Measurements from ENCODE around the gene GALNS. TPM values are rescaled to one million over a fixed set of nuclear protein-coding genes. Genes with fewer than 3 reads are reported as not detected.
A peak's percentile ranks its signal among the peaks of the same experiment; 100 is the strongest.
"Not testable (repeated sequence)": the region's sequence is repeated elsewhere in the genome, so short reads cannot be mapped to it uniquely, and the experiment has no call there.

Gene GALNS
- polyA plus RNA-seq, 2 of the 4 experiments (the other 2 are of a cell fraction) = 7.0 to 31.2 TPM

DNA sequence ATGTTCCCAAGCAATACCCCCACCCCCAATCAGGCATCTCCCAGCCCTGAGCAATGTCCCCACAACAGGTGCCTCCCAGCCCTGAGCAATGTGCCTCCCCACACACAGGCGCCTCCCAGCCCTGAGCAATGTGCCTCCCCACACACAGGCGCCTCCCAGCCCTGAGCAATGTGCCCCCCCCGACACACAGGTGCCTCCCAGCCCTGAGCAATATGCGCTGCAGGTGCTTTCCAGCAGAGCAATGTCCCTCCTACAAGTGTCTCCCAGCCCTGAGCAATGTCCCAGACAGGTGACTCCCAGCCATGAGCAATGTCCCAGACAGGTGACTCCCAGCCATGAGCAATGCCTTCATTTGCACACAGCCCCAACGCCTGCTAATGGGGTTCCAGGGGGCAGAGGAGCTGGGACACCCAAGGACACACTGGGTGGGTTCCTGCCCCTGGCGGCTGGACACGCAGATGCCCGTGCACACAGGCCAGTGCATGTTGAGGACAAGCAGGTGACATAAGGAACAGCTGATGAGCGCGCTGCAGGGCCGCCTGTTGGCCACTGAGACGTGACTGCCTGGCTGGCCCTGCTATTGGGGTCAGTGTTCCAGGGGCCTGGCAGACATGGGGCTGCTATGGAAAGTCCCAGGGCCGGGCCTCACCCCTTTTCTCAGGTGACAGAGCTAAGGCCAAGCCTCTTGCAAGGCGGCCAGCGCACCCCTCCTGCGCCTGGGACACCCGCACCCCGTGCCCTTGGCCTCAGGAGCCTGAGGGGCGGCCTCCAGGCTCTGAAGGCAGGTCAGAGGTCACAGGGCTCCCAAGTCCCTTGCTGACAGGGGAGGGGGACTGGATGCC, 36.6 kb upstream of the GALNS start (continued):
- TF ChIP-seq NFE2L2 (conservative IDR thresholded peaks at IDR 0.05; ENCODE audit: low read length) (no peak), ZSCAN20 (CRISPR knock-in tag; IDR thresholded peaks at IDR 0.05) (no peak)

DNA sequence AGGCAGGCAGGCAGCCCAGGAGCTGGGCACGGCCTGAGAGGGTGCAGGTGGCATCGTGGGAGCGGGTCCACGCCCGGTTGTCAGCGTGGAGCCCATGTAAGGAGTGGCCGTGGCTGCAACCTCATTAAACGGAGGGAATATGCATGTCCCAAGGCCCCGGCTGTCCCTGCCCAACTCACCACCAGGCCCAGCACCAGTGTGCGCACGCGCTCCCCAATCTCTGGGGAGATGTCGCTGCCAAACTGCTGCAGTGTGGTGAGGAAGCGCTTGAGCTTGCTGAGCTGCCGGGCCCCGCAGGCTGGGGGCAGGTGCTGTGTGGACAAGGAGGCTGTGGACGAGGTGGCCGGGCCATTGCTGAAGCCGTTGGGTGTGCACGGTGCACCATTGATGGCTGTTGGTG, 35.3 kb upstream of the GALNS start:
- Histone ChIP-seq H3K4me3 (no peak overlapping the region), H3K27ac (no peak overlapping the region), H3K9me3 (no peaks in the 10 kb centered on the region), H3K4me1 (peaks cover 3% of the 10 kb centered on the region; the same call in 2 of the 3 replicates), H3K4me2 (no peak overlapping the region)
- ATAC-seq = no peak
- CTCF ChIA-PET = interaction anchor here (0.7 to 1.2 kb wide), 2 partner anchors 15 to 33 kb away, joined by 3 to 4 read pairs; no protein-coding TSS in a partner anchor
- POLR2A ChIA-PET = no interaction called here
- no peak for FAIRE-seq
- WGBS (ENCODE audit: missing lambda C conversion rate) = 85% methylated on average over 17 of the region's 20 CpGs
- no peak for TF ChIP-seq RCOR1 (IDR thresholded peaks at IDR 0.05; ENCODE audit: low read depth, low read length)
- TF ChIP-seq, protein P1, sequence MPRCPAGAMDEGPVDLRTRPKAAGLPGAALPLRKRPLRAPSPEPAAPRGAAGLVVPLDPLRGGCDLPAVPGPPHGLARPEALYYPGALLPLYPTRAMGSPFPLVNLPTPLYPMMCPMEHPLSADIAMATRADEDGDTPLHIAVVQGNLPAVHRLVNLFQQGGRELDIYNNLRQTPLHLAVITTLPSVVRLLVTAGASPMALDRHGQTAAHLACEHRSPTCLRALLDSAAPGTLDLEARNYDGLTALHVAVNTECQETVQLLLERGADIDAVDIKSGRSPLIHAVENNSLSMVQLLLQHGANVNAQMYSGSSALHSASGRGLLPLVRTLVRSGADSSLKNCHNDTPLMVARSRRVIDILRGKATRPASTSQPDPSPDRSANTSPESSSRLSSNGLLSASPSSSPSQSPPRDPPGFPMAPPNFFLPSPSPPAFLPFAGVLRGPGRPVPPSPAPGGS (IDR thresholded peaks at IDR 0.05) = no peak
- TF ChIP-seq ZFP36 (IDR thresholded peaks at IDR 0.05; ENCODE audit: borderline replicate concordance, partially characterized antibody) = no peak
- no peak for DNase-seq (ENCODE audit: low read depth in 1 of 2, low spot score in 1 of 2)

DNA sequence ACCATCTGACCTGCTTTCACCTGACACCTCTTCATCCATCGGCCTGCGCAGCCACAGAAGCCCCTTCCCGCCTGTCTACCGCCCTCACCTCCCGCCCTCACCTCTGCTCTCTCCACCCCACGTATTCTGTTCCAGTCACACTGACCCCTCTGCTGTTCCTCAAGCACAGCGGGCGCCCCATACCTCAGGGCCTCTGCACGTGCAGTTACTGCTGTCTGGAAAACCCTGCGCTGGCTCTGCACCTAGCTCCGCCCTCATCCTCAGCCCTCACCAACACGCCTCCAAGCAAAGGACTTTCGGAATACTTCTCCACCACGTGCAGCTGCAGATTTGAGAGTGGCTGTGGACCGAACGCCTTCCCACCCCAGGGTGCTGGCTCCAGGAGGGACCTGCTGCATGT, 34.3 kb upstream of the GALNS start:
- POLR2A ChIA-PET = no interaction called here
- TF ChIP-seq MYC (IDR thresholded peaks at IDR 0.05; ENCODE audit: borderline replicate concordance, low read length) (no peak), ZSCAN20 (CRISPR knock-in tag; IDR thresholded peaks at IDR 0.05) (no peak), ZC3H11A (IDR thresholded peaks at IDR 0.05) (no peak), CHD4 (IDR thresholded peaks at IDR 0.05; ENCODE audit: borderline replicate concordance) (no peak), RAD21 (conservative IDR thresholded peaks at IDR 0.05 in 1 of 2, IDR thresholded peaks at IDR 0.05 in 1 of 2) (no peak), TP53 (CRISPR knock-in tag; IDR thresholded peaks at IDR 0.05) (no peak), CBX2 (IDR thresholded peaks at IDR 0.05; ENCODE audit: borderline replicate concordance, low read depth) (no peak), KDM1A (IDR thresholded peaks at IDR 0.05; ENCODE audit: low read depth) (no peak), HOXA7 (CRISPR knock-in tag; IDR thresholded peaks at IDR 0.05) (no peak), RCOR1 (IDR thresholded peaks at IDR 0.05; ENCODE audit: low read depth, low read length) (no peak)
- TF ChIP-seq, protein P2, sequence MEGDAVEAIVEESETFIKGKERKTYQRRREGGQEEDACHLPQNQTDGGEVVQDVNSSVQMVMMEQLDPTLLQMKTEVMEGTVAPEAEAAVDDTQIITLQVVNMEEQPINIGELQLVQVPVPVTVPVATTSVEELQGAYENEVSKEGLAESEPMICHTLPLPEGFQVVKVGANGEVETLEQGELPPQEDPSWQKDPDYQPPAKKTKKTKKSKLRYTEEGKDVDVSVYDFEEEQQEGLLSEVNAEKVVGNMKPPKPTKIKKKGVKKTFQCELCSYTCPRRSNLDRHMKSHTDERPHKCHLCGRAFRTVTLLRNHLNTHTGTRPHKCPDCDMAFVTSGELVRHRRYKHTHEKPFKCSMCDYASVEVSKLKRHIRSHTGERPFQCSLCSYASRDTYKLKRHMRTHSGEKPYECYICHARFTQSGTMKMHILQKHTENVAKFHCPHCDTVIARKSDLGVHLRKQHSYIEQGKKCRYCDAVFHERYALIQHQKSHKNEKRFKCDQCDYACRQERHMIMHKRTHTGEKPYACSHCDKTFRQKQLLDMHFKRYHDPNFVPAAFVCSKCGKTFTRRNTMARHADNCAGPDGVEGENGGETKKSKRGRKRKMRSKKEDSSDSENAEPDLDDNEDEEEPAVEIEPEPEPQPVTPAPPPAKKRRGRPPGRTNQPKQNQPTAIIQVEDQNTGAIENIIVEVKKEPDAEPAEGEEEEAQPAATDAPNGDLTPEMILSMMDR (IDR thresholded peaks at IDR 0.05) = no peak
- TF ChIP-seq, protein P3, sequence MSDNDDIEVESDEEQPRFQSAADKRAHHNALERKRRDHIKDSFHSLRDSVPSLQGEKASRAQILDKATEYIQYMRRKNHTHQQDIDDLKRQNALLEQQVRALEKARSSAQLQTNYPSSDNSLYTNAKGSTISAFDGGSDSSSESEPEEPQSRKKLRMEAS (IDR thresholded peaks at IDR 0.05) = no peak
- WGBS (ENCODE audit: missing lambda C conversion rate) = 79% methylated on average over 13 of the region's 16 CpGs
- no peak overlapping the region for H3K4me2 ChIP-seq
- DNase-seq (ENCODE audit: low read depth in 1 of 2, low spot score in 1 of 2) (no peak), ATAC-seq (peak in 1 of 2 experiments; percentile 23; a peak in 3 of 6 replicates), FAIRE-seq (no peak)
- no peak overlapping the region for H3K27ac ChIP-seq
- H3K4me1 ChIP-seq = peaks cover 3% of the 10 kb centered on the region; the same call in 2 of the 3 replicates
- no peak overlapping the region for H3K4me3 ChIP-seq
- CTCF ChIA-PET = interaction anchor here (0.7 to 1.5 kb wide), 3 partner anchors 17 to 32 kb away, joined by 3 read pairs; no protein-coding TSS in a partner anchor
- no peaks in the 10 kb centered on the region for H3K9me3 ChIP-seq

DNA sequence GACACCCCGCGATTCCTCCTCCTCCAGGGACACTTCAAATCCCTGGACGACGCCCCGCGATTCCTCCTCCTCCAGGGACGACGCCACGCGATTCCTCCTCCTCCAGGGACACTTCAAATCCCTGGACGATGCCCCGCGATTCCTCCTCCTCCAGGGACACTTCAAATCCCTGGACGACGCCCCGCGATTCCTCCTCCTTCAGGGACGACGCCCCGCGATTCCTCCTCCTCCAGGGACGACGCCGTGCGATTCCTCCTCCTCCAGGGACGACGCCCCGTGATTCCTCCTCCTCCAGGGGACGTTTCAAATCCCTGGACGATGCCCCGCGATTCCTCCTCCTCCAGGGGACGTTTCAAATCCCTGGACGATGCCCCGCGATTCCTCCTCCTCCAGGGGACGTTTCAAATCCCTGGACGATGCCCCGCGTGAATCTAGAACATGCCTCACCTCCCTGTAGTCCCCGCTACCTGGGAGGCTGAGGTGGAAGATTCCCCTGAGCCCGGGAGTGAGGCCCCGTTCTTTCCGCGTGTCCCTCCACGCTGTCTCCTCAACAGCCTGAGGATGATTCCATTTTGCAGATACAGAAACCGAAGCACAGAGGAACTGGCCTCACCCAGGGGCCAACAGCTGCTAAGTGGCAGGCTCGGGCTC, 33.1 kb upstream of the GALNS start:
- H3K4me3 ChIP-seq; DNase-seq (ENCODE audit: low read depth in 1 of 2, low spot score in 1 of 2); H3K4me2 ChIP-seq; ATAC-seq; FAIRE-seq; POLR2A ChIA-PET; H3K4me1 ChIP-seq; H3K9me3 ChIP-seq; H3K27ac ChIP-seq: not testable (repeated sequence)
- CTCF ChIA-PET = interaction anchor here (0.7 to 1.5 kb wide), 3 partner anchors 18 to 28 kb away, joined by 3 read pairs; no protein-coding TSS in a partner anchor
- WGBS (ENCODE audit: missing lambda C conversion rate) = 75% methylated on average over 48 of the region's 48 CpGs
